H1 (cell line): ENCODE measurements around the gene UNC13D. TPM values are rescaled to one million over a fixed set of nuclear protein-coding genes. Genes with fewer than 3 reads are reported as not detected.

Experiments used
- ATF3 ChIP-seq: IDR thresholded peaks from 2 replicates; pipeline ENCODE4 v1.6.1; 2011; ENCODE audit warnings: low read depth, mild to moderate bottlenecking, low read length; ENCODE audit not compliant: insufficient read depth
- CEBPB ChIP-seq: IDR thresholded peaks from 2 replicates; pipeline ENCODE4 v1.6.1; 2012; ENCODE audit warnings: low read depth, low read length
- SIN3A ChIP-seq, 2 experiments: IDR thresholded peaks in 1 of 2; conservative IDR thresholded peaks in 1 of 2; 2 replicates each; pipeline ENCODE4 v1.6.1; 2011 to 2012; ENCODE audit warnings: low read length in 2 of 2, improper control_type of control experiment in 1 of 2, low read depth in 1 of 2, mild to moderate bottlenecking in 1 of 2
- SP4 ChIP-seq: IDR thresholded peaks from 2 replicates; pipeline ENCODE4 v1.6.1; 2012; ENCODE audit warnings: low read length, inconsistent platforms
- polyA plus RNA-seq, 7 experiments: library from polyadenylated mRNA; depleted of rRNA in 3 of 7; stranded (reverse) in 5 of 7; unstranded in 2 of 7; fragments of >200 nt in 5 of 7; fragments of 200-250 nt in 2 of 7; gene quantifications; 1 replicate in 5 of 7; 2 replicates in 1 of 7; 4 replicates in 1 of 7; pipeline versions ENCODE4 v1.2.1 to v1.2.3, GENCODE V29; 2011 to 2013; ENCODE audit warnings: missing spikeins in 2 of 7, mixed read lengths in 2 of 7
- total RNA-seq: library from RNA; stranded (reverse); fragmentation: NEBNext Ultra II Directional; extraction: Animal tissue kit (Norgen Biotek cat#: 25700); gene quantifications from 2 replicates; pipeline ENCODE4 v1.2.1, GENCODE V29; 2021

Gene UNC13D
- total and polyA plus RNA-seq, 2 of the 8 experiments (the other 6 are each of a cell fraction or from before 2014, with no cell fraction given), result 3.6 to 8.4 TPM

GRCh38 chr17:75881678-75882454 is 37.7 kb upstream of the UNC13D start (continued):
- no peak for TF ChIP-seq ATF3
- TF ChIP-seq SIN3A (conservative IDR thresholded peaks at IDR 0.05 in 1 of 2, IDR thresholded peaks at IDR 0.05 in 1 of 2; ENCODE audit: low read depth in 1 of 2, low read length in 2 of 2), result no peak
- no peak for TF ChIP-seq SP4
- no peak for TF ChIP-seq CEBPB
